WI38 (cell line): ENCODE measurements around the gene SLC25A1.

Experiments
- H3K4me3 ChIP-seq: 2 replicates; pipeline ENCODE4 v1.5.1; 2011; ENCODE audit warnings: low read depth, mild to moderate bottlenecking, control low read depth, low read length
- TF ChIP-seq, protein P1 (sequence below): IDR thresholded peaks from 2 replicates; pipeline ENCODE4 v1.5.1; 2012; ENCODE audit warnings: low read depth, mild to moderate bottlenecking, control low read depth, low read length

SLC25A1 gene

DNA sequence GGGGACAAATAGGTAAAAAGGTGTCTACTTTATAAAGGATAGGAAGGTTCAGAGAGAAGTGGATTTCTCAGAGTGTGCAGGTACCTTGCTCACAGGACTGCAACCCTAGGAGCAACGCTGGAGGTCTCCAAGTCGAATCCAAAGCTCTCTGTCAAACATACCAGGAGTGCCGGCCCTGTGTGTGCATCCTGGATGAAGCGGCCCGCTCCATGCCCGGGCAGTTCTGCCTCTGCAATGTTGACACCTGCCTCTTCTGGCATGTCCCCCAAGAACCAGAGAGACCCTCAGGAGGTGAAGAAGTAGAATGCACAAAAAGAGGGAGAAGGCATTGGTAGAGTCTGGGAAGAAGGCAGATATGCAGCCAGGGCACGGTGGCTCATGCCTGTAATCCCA, 50.5 kb downstream of the SLC25A1 start:
- TF ChIP-seq, protein P1, sequence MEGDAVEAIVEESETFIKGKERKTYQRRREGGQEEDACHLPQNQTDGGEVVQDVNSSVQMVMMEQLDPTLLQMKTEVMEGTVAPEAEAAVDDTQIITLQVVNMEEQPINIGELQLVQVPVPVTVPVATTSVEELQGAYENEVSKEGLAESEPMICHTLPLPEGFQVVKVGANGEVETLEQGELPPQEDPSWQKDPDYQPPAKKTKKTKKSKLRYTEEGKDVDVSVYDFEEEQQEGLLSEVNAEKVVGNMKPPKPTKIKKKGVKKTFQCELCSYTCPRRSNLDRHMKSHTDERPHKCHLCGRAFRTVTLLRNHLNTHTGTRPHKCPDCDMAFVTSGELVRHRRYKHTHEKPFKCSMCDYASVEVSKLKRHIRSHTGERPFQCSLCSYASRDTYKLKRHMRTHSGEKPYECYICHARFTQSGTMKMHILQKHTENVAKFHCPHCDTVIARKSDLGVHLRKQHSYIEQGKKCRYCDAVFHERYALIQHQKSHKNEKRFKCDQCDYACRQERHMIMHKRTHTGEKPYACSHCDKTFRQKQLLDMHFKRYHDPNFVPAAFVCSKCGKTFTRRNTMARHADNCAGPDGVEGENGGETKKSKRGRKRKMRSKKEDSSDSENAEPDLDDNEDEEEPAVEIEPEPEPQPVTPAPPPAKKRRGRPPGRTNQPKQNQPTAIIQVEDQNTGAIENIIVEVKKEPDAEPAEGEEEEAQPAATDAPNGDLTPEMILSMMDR = no peak
- no peak overlapping the region for H3K4me3 ChIP-seq

DNA sequence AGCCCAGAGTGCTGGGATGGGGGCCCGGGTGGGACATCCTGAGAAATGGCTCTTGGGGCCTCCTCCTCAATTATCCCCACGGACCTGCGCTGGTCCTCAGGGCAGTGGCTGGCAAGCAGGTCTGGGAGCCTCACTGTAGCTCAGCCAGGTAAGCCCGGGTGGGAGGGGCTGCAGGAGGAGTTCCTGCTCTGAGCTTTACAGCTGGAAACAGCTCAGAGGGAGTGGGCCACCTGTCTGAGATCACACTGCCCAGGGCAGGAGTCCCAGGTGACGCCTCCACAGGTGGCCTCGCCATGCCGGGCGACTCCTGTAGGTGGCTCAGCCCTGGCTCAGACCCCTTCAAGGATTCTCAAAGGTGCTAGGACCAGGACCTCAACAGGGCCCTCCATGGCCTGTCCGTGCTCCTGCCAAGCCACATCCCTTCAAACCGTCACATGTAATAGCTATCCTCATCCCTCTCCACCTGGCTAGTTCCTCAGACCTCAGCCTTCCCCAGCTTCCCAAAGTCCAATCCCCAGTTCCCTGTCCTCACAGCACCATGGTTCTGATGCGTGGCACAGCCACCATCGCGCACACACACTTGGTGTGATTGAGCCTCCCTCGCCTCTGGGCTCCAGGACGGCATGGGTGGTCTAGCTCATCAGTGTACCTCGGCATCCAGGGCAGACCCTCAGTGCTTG, 51.1 kb downstream of the SLC25A1 start:
- TF ChIP-seq, protein P1 = no peak

DNA sequence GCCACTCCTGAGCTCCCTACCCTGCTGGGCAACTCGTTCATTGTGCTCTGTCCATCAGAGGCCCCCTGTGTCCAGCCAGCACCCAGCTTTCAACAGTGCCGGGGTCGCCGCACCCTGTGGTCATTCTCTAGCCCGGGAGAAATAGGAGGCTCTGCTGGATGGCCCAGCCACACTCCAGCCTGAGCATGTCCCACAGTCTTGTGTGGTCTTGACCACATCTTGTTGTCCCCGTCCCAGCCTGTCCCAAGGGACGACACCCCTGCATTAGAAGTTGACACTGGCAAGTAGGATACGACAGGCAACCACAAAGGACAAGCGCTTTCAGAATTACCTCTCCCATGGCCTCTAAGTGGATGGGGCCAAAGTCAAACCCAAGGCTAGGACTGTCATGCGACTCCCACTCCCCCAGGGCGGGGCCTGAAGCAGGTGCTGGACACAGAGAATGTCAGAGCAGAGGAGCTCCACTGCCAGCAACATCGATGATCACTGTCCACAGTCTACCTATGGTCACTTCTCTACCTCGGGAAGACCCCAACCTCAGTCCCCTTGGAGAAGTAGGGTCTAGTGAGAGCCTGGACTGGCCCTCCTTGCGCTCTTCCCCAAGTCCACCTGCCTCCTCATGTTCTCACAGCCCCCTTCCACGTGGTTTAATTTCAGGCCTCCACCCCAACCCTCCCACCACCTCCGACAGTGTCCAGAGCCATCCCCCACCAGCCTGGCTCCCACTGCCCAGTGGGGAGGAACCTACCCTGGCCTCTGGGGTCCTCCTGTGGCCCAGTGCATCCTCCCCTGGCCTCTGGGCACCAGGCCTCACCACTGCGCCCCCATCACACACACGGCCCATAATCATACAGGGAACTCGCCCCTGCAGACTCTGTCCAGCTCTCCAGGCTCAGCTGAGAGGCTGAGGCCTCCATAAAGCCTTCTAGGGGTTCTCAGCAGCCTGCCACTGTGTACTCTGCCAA, 51.9 kb downstream of the SLC25A1 start:
- TF ChIP-seq, protein P1 = no peak
- H3K4me3 ChIP-seq = no peak overlapping the region

More for the DNA sequence above, 51.1 kb downstream of the SLC25A1 start:
- H3K4me3 ChIP-seq = no peak overlapping the region
